Natural killer cell (primary cell): Measurements from ENCODE around the gene SORBS1. TPM values are rescaled to one million over a fixed set of nuclear protein-coding genes. Genes with fewer than 3 reads are reported as not detected.

Source experiments
- ATAC-seq, 3 donors: fragments of 150-1000 bp in 2 of 3; fragments of 200-7000 bp in 1 of 3; cut with Tn5 transposase; 1 replicate in 1 of 3; 2 replicates in 2 of 3; pipeline ENCODE4 v1.10.0; 2021; ENCODE audit warnings: mild to moderate bottlenecking in 2 of 3, moderate library complexity in 2 of 3
- DNase-seq, 2 donors: peaks; one replicate each; pipeline versions ENCODE4 v3.0.0 to v3.0.0-alpha.2; 2013 to 2021; ENCODE audit warnings: mixed read lengths in 1 of 2
- H3K27ac ChIP-seq: one replicate; pipeline ENCODE4 v1.5.1; 2013; ENCODE audit warnings: mild to moderate bottlenecking, low read length
- H3K27me3 ChIP-seq: one replicate; pipeline ENCODE4 v1.6.1; 2013; ENCODE audit warnings: low read length; ENCODE audit not compliant: control insufficient read depth, insufficient read depth
- H3K36me3 ChIP-seq: one replicate; pipeline ENCODE4 v1.6.1; 2013; ENCODE audit warnings: low read length; ENCODE audit not compliant: control insufficient read depth, insufficient read depth
- H3K4me1 ChIP-seq: one replicate; pipeline ENCODE4 v1.6.1; 2013; ENCODE audit warnings: low read length; ENCODE audit not compliant: control insufficient read depth, insufficient read depth
- H3K4me3 ChIP-seq: one replicate; pipeline ENCODE4 v1.5.1; 2013; ENCODE audit warnings: low read length
- H3K9me3 ChIP-seq: one replicate; pipeline ENCODE4 v1.6.1; 2013; ENCODE audit warnings: low read length; ENCODE audit not compliant: control insufficient read depth, insufficient read depth
- H3K27ac Mint-ChIP-seq, 2 donors: one replicate each; pipeline ENCODE4 v1.8.0; 2022; ENCODE audit warnings: mild to moderate bottlenecking in 2 of 2, mixed read lengths in 2 of 2, moderate library complexity in 1 of 2
- H3K27me3 Mint-ChIP-seq, 2 donors: one replicate each; pipeline ENCODE4 v1.8.0; 2022; ENCODE audit warnings: low read depth in 2 of 2, mixed read lengths in 2 of 2
- H3K36me3 Mint-ChIP-seq: one replicate; pipeline ENCODE4 v1.8.0; 2022; ENCODE audit warnings: mixed read lengths
- H3K4me1 Mint-ChIP-seq, 2 donors: one replicate each; pipeline ENCODE4 v1.8.0; 2022; ENCODE audit warnings: mixed read lengths in 2 of 2
- H3K4me3 Mint-ChIP-seq: one replicate; pipeline ENCODE4 v1.8.0; 2022; ENCODE audit warnings: mild to moderate bottlenecking, moderate library complexity, mixed read lengths
- H3K9me3 Mint-ChIP-seq, 2 donors: one replicate each; pipeline ENCODE4 v1.8.0; 2022; ENCODE audit warnings: mixed read lengths in 2 of 2
- WGBS: methylation state at CpG from one replicate; pipeline ENCODE4 v1.1.7; 2013; ENCODE audit warnings: missing lambda C conversion rate; ENCODE audit not compliant: insufficient coverage; 5-methylcytosine and 5-hydroxymethylcytosine counted together
- intact Hi-C: fragments of 100-400 bp; cut with micrococcal nuclease; formaldehyde crosslinking; loops from one replicate; pipeline ENCODE4 v1.14.2; 2022
- total RNA-seq, 4 donors: library from RNA; stranded (reverse); fragments of 120-200 nt in 1 of 4; gene quantifications; one replicate each; pipeline versions ENCODE4 v1.2.3 to v1.2.4, GENCODE V29; 2013 to 2022
- TF ChIP-seq, protein P1 (sequence below): fragments of 200-600 bp; IDR thresholded peaks from one replicate; pipeline ENCODE4 v1.8.0; 2022; ENCODE audit warnings: antibody characterized with exemption

SORBS1 gene
- total RNA-seq, 3 donors from 2014 or later (not counting 1 experiment from before 2014, with no cell fraction given) = 2.4 to 5.4 (median 2.8) TPM

DNA sequence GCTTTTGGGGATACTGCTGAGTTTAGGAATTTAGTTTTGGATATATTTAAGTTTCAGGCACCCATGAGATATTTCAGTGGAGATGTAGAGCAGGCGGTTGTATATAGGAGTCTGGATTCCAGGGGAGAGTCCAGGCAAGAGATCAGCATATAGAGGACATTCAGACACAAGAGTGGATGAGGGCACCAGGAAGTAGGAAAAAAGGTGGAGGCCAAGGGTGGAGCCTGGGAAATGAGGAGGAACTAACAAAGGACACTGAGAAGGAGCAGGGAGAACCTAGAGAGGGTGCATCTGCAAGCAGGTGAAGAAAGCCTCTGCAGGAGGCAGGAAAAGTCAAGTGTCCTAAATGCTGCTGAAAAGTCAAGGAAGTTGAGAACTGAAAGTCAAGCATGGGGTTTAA is 257.2 kb downstream of the SORBS1 start:
- intact Hi-C loops = no loop called here
- no peak overlapping the region for H3K27ac ChIP-seq
- Mint-ChIP-seq H3K36me3 (no peaks in the 10 kb centered on the region), H3K4me3 (no peak overlapping the region), H3K27ac (no peak overlapping the region), H3K27me3 (no peaks in the 10 kb centered on the region), H3K9me3 (no peaks in the 10 kb centered on the region), H3K4me1 (peaks cover 5 to 6% of the 10 kb centered on the region in 2 donors)
- no peaks in the 10 kb centered on the region for H3K27me3 ChIP-seq
- ATAC-seq = no peak
- WGBS = 97% methylated on average over 1 of the region's 1 CpG
- no peaks in the 10 kb centered on the region for H3K36me3 ChIP-seq
- no peaks in the 10 kb centered on the region for H3K4me1 ChIP-seq
- TF ChIP-seq, protein P1, sequence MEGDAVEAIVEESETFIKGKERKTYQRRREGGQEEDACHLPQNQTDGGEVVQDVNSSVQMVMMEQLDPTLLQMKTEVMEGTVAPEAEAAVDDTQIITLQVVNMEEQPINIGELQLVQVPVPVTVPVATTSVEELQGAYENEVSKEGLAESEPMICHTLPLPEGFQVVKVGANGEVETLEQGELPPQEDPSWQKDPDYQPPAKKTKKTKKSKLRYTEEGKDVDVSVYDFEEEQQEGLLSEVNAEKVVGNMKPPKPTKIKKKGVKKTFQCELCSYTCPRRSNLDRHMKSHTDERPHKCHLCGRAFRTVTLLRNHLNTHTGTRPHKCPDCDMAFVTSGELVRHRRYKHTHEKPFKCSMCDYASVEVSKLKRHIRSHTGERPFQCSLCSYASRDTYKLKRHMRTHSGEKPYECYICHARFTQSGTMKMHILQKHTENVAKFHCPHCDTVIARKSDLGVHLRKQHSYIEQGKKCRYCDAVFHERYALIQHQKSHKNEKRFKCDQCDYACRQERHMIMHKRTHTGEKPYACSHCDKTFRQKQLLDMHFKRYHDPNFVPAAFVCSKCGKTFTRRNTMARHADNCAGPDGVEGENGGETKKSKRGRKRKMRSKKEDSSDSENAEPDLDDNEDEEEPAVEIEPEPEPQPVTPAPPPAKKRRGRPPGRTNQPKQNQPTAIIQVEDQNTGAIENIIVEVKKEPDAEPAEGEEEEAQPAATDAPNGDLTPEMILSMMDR = no peak
- H3K9me3 ChIP-seq = no peaks in the 10 kb centered on the region
- DNase-seq = no peak
- H3K4me3 ChIP-seq = no peak overlapping the region

DNA sequence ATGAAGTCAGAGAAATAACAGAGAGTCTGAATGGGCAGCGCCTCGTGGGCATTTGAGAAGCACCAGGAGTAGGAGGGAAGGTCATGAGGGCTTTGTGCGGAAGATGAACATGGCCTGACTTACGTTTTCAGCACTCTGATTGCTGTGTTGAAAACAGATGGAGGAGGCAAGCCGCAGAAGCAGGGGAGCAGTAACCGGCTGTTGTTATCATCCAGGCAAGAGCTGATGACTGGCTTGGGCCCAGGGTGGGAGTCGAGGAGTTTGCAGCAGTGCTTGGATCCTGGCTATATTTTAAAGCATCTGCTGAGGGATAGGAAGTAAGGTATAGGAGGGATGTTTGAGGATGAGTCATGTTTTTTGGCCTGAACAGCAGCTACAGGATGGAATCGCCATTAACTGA is 257.6 kb downstream of the SORBS1 start:
- H3K9me3 ChIP-seq = no peaks in the 10 kb centered on the region
- Mint-ChIP-seq H3K4me1 (peaks cover 1 to 2% of the 10 kb centered on the region in 2 donors), H3K27me3 (no peaks in the 10 kb centered on the region), H3K36me3 (no peaks in the 10 kb centered on the region), H3K27ac (no peak overlapping the region), H3K4me3 (no peak overlapping the region), H3K9me3 (no peaks in the 10 kb centered on the region)
- no peaks in the 10 kb centered on the region for H3K27me3 ChIP-seq
- H3K36me3 ChIP-seq = no peaks in the 10 kb centered on the region
- H3K4me3 ChIP-seq = no peak overlapping the region
- H3K27ac ChIP-seq = no peak overlapping the region
- WGBS = 91% methylated on average over 8 of the region's 8 CpGs
- no peak for DNase-seq
- intact Hi-C loops = no loop called here
- H3K4me1 ChIP-seq = no peaks in the 10 kb centered on the region
- TF ChIP-seq, protein P1 = no peak
- ATAC-seq = no peak

DNA sequence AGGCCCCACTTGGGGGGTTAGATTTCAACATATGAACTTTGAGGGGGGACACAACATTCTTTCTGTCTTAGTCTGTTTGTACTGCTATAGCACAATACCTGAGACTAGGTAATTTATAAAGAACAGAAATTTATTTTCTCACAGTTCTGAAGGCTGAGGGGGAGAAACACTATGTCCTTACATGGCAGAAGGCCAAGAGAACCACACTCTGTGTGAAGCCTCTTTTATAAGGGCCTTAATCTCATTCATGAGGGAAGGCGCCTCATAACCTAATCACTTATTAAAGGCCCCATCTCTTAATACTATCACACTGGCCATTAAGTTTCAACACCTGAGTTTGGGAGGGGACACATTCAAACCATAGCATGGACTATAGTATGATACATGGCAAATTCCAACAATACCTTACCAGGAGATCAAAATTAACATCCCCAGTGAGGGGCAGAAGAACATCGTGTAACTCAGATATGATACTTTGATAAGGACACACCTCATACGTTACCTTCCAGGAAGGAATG is 261.1 kb downstream of the SORBS1 start:
- Histone ChIP-seq H3K27ac (no peak overlapping the region), H3K4me3 (no peak overlapping the region), H3K4me1 (peaks cover 17% of the 10 kb centered on the region), H3K9me3 (no peaks in the 10 kb centered on the region), H3K36me3 (no peaks in the 10 kb centered on the region), H3K27me3 (no peaks in the 10 kb centered on the region)
- no peaks in the 10 kb centered on the region for H3K27me3 Mint-ChIP-seq
- no peaks in the 10 kb centered on the region for H3K9me3 Mint-ChIP-seq
- DNase-seq = no peak
- intact Hi-C loops = no loop called here
- H3K4me1 Mint-ChIP-seq = peaks cover 9 to 15% of the 10 kb centered on the region in 2 donors
- 100% methylated on average over 3 of the region's 3 CpGs for WGBS
- no peak for ATAC-seq
- no peak overlapping the region for H3K4me3 Mint-ChIP-seq
- TF ChIP-seq, protein P1 = no peak
- no peaks in the 10 kb centered on the region for H3K36me3 Mint-ChIP-seq
- no peak overlapping the region for H3K27ac Mint-ChIP-seq

DNA sequence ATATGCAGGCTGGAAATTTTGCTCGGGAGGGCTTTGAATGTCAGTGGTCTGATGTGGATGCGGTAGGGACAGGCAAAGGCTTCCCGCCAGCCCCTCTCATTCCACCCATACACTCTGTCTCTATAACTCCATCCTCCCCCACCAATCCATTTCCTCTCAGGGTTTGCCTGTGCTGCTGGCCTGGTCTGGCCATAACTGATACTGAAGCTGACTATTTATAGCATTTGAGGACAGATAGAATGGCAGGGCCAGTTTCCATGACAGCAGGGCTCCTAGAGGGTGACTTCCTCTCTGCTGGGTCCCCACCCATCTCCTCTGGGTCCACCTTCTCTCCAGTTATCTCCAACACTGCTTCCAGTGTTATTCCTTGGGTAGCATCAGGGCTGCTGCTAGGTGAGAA is 263.8 kb downstream of the SORBS1 start:
- TF ChIP-seq, protein P1 = no peak
- no peaks in the 10 kb centered on the region for H3K27me3 ChIP-seq
- Mint-ChIP-seq H3K4me1 (peaks cover 16 to 23% of the 10 kb centered on the region in 2 donors), H3K27ac (no peak overlapping the region), H3K4me3 (no peak overlapping the region), H3K27me3 (peaks cover 0 to 9% of the 10 kb centered on the region in 2 donors), H3K9me3 (no peaks in the 10 kb centered on the region), H3K36me3 (no peaks in the 10 kb centered on the region)
- ATAC-seq (no peak), DNase-seq (no peak)
- no peak overlapping the region for H3K27ac ChIP-seq
- H3K4me1 ChIP-seq = peaks cover 29% of the 10 kb centered on the region
- no peaks in the 10 kb centered on the region for H3K9me3 ChIP-seq
- no peak overlapping the region for H3K4me3 ChIP-seq
- H3K36me3 ChIP-seq = no peaks in the 10 kb centered on the region
- WGBS = 100% methylated on average over 1 of the region's 3 CpGs
- intact Hi-C loops = no loop called here
